Limb (tissue), 2 donors: ENCODE results near the gene CD47.

ENCODE experiments used
- DNase-seq, 2 donors: peaks; one replicate each; pipeline ENCODE4 v3.0.0-alpha.2; 2016; ENCODE audit errors: extremely low spot score in 2 of 2

CD47 gene

DNA sequence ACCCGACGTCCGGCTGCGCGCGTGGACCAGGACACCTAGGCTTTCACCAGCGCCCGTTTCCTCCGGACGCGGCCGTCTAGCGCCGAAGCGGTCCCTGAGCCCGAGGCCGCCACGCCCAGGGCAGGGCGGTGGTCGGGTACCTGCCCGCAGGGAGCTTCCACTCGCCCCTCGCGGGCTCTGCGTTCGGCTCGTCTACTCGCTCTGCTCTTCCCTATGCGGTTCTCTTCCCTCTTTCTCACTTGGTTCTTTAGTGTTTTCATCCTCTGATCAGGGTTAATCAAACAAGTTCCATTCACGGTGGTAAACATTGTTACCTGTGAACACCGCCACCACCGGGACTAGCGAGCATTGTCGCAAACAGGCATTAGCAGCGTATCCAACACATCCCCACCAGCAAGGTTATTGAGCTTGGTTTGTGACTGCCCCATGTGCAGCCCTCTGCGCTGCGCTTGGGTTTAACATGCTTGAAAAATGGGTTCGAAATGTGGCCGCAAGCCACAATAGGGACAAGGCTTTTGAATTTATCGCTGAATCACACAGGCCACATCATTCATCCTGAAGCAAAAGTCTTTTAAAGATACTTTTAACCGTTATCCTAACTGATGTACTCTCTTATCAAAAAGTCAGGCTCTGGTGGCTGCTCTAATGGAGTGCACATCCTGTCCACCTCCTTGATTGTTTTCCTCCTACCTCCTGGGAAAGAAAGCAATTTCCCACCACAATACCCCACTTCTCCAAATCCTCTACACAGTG lies 843 bp upstream of the CD47 start:
- no peak for DNase-seq

DNA sequence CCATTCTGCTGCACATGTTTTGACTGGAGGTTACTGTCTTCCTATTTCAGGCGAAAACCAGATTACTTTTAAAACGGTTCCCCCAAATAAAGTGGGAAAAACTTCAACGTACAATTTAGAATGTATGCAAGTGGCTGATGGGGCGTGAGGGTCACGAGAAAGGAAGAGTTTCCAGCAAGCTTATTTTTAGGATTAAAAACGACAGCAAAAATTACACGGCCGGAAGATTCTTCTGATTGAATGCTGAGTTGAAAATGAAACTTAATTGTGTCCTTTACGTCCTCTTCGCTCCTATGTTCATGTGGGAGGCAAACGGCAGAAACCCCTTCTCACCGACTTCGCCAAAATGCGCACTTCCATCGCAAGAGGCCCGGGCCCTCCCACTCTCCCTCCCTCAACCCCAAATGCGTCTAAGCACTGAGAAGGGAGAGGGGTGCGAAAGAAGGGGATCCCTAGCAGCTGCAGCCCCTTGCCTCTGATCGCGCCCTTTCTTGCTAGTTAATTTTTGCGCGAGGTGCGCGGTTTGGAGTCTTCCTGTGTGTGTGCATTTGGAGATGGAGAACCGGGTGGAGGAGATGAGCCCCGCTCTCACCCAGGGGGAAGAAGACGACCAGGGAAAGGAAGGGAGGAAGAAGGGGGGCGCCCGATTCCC lies 656 bp downstream of the CD47 start:
- DNase-seq: no peak

DNA sequence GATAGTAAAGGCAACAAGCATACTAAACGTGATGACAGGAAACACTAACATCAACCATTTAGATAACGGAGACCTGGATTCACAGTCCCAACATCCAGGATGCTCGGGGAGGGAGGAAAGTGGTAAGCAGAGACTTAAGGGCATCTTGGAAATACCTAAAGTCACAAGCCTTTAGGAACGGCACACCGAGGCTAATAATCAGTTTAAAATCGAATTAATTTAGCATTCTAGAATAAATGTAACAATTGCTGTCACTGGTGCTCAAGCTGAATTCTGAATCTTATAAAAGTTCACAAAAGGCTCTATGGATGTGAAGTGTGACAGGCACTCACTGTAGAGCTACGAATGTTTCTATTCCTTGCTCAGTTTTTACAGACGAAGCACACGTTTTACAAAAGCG lies 1.3 kb downstream of the CD47 start:
- DNase-seq: no peak

DNA sequence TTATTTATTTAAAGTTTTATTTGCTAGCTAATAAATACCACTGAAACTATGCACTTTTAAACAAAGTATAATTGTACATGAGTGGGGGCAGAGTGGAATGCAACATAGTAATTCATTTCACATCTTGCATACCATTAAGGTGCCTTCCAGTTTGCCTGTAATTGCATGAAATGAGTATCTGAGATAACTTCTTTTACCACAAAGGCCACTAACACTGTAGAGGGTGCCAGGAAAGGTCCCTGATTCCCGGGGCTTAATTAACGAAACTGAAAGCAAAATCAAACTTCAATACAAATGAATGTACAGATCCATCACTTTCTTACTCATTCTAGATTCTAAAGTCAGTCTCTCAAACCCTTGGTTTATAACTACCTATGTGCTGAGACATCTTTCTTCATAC lies 2.1 kb downstream of the CD47 start:
- DNase-seq: no peak

DNA sequence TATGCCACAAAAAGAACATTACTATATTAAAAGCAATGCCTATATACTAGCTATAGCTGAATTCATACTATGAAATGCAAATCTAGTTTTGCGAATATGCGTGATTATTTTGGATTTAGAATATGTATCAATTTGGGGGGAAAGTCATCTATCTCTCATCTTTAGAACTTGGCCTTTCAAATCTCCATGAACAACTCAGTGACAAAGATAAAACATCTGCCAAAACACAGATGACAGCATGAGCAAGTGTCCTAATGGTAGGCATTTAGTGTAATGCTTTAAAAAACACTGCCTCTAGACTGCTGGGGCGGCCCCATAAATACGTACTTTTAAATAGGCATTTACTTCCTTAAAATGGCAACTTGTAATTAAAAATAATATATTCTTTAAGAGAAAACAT lies 2.7 kb downstream of the CD47 start:
- DNase-seq: no peak

DNA sequence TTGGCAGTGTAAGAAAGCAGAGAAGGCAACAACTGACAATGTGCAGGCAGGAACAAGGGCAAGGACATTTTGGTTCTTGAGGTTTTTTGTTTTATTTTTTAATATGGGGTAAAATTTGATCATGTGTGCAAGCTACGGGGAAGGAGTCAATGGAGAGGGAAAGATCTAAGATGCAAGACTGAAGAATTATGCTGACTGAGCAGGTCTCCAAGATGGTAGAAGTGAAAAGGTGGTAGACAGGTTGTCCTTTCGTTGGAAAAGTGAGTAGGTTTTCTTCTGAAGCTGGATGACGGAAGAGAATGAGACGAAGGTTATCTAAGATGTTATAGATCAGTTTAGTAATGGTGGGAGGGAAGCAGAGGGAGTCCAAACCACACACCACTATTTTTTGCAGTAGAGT lies 4.2 kb downstream of the CD47 start:
- DNase-seq: no peak

DNA sequence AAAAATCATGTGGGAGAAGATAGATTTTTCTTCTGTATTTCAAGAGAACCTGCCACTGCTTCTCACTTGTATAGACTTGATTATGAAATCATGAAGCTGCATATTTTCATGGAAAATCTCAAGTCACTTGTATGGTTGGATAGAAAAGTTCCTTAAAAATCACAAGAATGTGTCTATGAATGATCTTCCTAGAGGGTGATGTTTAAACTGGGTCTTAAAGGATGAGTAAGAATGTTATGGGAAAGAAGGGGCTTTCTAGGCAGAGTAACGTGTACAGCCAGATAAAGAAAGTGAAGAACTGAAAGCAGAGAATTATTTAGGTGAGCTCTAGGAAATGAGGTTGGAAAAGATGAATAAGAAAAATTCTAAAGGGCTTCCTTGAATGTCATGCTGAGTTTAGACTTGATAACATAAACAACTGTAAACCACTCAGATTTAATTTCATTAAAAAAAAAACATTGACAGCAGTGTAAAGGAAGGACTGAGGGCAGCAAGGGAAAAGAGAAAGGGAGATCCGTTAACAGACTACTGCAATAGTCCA lies 5.0 kb downstream of the CD47 start:
- no peak for DNase-seq

DNA sequence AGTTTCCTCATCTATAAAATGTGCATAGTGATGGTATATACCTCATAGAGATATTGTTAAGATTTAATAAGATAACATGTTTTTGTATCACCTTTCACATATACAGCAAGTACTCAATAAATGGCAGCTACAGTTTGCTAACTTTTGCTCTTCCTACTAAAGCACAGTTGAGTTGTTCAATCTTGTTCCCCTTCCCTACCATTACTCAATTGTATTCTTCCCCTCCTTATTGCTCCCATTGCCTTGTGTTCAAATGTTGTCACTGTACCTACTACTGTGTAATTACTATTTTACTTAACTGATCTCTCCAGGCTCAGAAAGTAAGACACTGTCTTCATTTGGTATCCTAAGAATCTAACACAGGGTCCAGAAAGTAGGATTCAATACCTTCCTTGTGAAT lies 5.5 kb downstream of the CD47 start:
- DNase-seq: no peak

DNA sequence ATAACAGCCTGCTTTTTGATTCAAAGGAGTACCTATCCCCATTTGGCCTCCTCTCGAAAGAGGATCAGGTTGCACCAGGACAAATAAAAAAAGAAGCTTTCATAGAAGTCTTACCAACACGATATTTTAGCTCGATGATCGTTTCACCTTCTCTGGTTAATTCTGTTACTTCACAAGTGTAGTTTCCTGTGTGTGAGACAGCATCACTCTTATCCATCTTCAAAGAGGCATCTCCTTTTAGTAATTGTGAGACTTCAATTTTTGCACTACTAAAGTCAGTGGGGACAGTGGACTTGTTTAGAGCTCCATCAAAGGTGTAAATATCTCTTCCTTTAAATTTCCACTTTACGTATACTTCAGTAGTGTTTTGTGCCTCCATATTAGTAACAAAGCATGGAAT lies 11.0 kb downstream of the CD47 start:
- DNase-seq: no peak

DNA sequence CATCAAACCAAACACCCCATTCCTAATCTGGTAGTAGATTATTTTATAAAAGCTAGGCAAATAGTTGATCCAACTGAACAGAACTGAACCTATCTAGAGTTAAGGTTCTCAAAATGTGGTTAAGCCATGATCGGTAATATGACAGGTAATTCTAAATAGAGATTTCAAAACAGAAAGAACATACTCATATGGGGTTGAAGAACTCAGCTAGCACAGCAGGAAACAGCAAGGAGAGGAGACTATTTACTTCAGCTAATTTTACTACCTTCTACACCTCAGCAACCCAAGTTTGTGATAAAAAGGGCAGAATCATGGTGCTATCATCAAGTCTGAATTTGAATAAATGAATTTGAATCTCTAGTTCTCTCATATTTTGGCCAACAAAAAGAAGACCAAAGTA lies 11.8 kb downstream of the CD47 start:
- no peak for DNase-seq

DNA sequence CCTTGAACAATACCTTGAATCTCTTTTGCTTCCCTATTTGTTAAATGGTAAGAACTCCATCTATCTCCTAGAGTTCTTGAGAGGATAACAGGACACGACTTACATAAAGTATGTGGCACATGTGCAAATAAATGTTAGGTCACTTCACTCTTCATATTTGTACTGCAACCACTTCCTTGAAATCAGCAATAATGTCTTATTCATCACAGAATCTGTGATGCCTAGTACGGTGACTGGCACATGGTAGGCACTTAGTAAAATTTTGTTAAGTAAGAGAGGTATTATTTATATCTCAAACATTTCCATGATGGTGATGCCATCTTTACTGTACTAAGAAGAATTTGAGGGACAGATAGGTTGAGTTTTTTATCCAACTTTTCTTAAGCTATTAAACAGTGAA lies 14.3 kb downstream of the CD47 start:
- DNase-seq: no peak

DNA sequence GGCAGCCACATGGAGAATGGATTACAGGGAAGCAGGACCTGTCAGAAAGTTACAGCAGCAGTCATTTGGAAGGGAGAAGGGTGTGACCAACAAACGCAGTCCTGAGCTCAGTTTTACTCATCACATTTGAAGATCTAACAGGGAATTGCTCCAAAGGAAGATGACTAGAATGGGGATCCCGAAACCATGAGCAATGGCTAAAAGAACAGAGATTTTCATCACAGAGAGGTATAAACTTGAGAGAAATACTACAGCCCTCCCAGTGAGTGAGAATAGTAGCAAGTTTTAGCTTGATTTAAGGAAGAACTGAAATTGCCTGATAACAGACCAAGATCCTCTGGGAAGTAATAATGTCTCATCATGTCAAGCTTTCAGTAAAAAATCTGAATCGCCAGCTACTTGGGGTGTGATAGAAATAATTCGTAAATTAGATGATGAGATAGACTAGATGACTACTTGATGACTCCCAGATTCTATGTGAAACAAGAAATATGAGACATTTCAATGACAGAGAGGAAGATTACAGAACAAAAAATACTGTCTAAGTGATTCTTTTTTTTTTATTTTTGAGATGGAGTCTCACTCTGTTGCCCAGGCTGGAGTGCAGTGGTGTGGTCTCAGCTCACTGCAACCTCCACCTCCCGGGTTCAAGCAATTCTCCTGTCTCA lies 16.9 kb downstream of the CD47 start:
- DNase-seq: no peak

DNA sequence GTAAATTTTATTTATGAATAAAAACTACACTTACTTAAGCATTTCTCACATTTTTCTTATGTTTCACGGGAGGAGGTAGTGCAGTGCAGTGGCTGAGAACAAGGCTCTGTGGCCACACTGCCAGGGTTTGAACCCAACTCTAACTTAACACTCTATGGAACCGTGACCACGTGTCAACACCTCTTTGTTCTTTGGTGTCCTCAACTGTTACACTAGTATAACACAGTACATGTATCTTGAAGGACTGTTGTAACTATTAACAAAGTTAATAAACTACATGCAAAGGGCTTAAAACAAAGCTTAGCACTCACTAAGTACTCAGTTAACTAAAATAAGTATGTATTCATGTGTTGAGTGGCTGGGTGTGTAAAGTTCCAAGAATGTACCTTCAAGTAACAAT lies 19.5 kb downstream of the CD47 start:
- no peak for DNase-seq

DNA sequence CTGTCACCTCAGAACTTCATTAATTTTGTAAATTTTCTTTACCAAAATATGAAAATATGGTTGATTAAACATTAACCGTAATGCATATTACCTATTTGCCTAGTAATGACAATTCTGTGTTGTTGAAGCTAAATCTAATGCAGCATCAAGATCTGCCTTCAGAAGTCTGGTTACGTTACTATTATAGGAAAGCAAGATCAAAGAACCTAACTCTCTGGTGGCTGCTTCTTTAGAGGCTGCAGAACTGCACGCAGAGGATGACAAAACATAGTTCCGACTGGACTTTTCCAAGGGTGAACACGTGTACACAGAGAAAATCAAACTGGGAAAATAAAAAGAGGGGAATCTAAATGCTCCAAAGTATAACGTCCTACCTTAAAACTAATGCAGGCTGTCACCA lies 20.5 kb downstream of the CD47 start:
- DNase-seq: no peak

DNA sequence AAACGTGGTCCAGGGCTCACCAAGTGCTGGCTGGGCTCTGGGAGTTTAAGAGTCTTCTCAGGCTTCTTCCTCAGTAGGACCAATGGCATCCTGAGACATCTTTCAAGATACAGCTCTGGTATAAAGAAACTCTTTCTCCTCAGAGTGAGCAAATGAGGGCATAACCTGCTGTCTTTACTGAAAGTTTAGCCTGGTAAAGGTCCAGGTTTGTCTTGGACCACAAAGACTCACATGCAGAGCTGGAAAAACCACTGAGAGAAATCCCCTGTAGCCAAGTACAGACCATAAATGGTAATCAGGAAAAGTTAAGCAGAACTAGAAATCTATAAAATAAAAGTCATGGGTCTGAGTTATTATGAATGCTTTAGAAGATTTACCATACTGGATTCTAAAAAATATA lies 23.1 kb downstream of the CD47 start:
- DNase-seq: no peak

DNA sequence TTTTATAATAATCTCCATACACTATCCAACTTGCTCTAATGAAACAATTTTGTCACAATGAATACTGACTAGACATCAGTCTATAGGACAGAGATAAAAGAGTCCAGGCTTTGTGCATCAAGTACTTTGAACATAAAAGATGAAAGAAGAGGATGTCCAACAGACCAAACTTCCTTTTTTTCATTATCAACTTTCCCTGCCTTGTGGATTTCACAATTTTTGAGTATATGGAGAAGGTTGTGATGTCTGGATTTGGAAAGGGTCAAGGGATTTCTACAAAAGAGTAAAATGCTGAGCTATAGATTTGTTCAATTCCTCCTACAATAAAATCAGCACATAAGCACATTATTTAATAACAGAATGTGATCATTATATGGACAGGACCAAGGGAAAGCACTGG lies 25.7 kb downstream of the CD47 start:
- no peak for DNase-seq

DNA sequence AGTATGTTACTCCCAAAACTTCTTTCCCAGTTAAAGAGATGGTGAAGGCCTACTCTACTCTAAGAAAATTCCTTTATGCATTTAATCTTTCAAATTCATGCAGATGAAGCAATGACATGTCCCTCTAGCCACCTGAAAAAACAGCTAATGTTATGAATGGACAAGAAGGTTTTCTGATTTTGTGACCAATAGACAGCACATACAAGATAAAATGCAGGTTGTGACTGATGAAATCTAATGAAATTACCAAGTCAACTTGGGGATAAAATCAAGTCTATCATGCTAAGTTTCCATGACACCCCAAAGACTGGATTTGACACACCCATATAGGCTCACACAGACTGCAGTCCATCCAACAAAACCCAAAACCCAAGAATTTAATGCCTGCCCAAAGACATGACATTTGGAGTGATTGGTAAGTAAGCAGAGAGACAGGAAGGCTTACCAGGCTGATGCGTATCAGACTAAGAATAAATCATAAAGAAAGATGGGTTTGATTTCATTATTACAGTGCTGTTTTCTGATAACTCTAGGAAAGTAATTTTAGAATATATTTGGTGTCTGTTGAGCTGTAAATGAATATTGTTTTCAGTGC lies 26.4 kb downstream of the CD47 start:
- no peak for DNase-seq

DNA sequence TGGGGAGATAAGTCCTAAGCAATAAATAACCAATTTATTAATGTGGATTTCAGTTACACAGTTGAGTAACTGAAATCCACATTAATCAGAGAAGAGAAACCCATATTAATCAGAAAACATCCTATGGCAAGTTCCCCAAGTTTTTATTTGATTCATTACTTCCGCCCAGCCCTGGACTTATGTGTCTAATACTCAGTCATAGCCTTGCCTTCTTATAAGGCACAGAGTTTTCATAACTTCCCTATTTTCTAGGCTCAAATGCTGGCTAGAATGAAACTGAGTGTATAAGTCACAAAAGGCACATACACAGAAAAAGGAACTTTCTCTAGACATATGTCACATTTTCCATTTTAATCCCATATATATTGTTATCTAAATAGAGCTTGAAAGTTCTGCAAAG lies 28.8 kb downstream of the CD47 start:
- no peak for DNase-seq

DNA sequence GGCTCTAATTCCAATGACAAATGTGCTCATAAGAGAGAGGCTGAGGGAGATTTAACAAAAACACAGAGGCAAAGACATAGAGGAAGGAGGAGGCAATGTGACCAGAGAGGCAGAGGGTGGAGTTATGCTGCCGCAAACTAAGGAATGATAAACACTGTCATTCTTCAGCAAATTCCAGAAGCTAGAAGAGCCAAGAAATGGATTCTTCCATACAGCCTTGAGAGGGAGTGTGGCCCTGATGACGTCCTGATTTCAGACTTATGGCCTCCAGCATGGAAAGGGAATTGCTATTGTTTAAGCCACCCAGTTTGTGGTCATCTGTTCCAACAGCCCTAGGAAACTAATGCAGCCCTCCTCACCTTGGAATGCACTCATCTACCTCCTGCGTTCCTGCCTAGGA lies 30.5 kb downstream of the CD47 start:
- DNase-seq: no peak

DNA sequence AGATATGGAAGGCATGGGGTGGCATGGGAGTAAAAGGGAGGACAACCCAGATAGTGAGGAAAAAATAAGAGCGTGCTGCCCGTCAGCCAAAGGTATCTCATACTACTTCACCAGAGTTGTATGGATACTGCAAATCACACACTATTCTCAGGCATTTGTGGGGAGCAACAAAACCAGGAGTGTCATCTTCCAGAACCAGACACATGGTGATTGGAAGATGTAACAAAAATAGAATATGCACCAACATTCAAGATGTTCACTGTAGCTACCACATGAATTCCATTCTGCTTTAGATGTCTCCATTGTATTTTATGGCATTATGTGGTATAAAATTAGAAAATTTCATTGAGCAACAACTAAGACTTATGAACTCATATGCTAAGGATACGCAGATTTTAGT lies 34.9 kb downstream of the CD47 start:
- DNase-seq: no peak

DNA sequence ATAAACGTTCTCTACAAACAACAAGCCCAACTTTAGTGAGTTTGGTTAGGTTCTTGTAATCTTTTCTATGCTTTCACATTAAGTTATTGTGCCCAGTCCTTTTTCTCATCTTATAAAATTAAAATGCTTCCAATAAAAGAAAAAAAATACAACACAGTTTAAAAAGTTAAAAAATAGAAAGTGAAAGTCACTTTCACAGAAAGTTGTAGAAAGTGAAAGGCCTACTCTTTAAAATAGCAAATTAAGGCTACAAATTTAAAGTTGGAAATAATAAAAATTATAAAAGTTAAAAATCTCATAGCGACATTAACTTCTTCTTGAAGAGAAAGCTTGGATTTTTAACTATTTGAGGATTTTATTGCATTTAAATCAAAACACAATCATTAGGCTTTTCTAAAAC lies 35.9 kb downstream of the CD47 start:
- no peak for DNase-seq

DNA sequence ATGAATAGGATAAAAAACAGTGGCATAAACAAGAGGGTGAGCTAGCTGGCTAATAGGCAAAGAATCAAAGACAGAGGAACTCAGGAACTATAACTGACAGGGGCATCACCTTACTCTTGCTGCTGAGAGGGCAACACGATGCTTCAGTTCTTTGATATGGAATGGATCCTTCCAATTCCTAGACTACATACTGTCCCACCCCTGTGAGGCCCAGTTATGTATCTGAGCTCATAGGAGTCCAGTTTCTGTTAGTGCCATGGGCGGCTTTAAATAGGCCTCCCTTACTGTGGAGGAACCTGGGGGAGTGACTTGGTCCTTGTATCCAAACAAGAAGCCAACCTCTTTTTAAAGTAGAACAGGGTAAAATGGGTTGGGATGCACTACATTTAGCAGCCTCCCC lies 37.3 kb downstream of the CD47 start:
- no peak for DNase-seq
